AG08396 (cell line): ENCODE data around the gene SFSWAP.

Source experiments
- DNase-seq: peaks from one replicate; pipeline ENCODE4 v3.0.0; 2012; ENCODE audit warnings: low spot score, mixed read lengths

The SFSWAP gene

GRCh38 chr12:131836193-131836592 is 125.3 kb downstream of the SFSWAP start:
- no peak for DNase-seq

DNA sequence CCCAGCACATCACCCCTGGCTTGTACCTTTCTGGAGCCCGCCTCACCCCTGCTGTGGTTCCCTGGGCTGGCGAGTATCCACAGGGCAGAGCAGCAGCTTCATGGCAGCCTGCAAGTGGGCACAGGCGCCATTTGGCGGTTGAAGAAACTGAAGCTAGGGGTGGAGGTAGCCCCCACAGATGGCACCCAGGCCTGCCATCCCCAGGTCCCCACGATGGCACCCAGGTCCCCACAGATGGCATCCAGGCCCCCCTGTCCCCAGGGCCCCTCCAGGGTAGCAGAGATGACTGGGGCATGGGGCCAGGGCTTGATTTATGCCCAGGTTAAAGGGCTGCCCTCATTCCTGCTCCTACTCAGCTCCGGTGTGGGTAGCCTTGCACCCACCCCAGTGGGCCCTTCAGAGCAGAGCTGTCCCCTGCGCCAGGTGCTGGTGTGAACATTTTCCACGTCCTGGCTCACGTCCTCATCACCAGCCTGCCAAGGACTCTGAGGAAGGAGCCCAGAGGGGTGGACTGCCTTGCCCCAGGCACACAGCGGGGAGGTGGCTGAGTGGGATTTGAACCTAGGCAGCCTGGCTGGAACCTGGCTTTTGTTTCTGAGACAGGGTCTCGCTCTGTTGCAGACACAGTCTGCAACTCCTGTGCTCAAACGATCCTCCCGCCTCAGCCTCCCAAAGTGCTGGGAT is 126.0 kb downstream of the SFSWAP start:
- DNase-seq, result no peak

DNA sequence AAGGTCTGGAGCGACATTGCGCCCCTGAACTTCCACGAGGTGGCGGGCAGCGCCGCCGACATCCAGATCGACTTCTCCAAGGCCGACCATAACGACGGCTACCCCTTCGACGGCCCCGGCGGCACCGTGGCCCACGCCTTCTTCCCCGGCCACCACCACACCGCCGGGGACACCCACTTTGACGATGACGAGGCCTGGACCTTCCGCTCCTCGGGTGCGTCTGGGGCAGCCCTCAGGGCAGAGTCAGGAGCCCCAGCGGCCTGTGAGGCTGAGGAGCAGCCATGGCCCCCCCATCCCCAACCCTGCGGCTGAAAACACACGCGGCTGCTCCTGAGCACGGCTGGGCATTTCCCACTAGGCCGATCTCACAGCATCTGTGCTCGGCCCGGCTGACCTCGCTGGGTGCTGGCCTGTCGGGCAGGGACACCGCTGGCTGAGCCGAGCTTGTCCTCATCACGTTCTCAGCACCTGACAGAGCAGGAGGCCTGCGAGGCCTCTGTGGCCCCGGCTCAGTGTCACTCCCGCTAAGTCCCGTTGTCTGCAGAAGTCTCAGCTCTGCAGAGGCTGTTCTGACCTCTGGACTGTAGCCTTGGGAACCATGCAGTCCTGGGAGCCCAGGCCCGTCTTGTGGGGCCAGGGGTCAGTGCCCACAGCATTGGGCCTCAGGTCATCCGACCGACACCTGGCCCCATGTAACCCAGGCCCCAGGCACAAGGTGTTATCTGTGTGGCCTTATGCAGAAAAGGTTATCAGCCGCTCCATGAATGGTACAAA is 129.9 kb downstream of the SFSWAP start:
- DNase-seq, result no peak

- no peak for DNase-seq
Observed at GRCh38 chr12:131841547-131841946, 130.7 kb downstream of the SFSWAP start.

GRCh38 chr12:131842169-131842568 is 131.3 kb downstream of the SFSWAP start:
- no peak for DNase-seq

GRCh38 chr12:131843527-131843926 is 132.6 kb downstream of the SFSWAP start:
- DNase-seq, result no peak

GRCh38 chr12:131844140-131844539 is 133.2 kb downstream of the SFSWAP start:
- no peak for DNase-seq

- DNase-seq, result no peak
Observed at GRCh38 chr12:131844656-131845055, 133.8 kb downstream of the SFSWAP start.

DNA sequence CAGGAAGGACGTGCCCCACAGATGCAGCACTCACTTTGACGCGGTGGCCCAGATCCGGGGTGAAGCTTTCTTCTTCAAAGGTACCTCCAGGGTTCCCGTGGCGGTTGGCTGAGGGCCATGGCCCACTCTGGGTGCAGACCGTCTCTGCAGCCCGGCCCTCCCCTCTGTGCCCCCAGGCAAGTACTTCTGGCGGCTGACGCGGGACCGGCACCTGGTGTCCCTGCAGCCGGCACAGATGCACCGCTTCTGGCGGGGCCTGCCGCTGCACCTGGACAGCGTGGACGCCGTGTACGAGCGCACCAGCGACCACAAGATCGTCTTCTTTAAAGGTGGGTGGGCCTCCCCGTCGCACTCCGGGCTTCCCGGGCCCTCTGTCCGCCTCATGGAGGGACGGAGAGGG is 134.2 kb downstream of the SFSWAP start:
- DNase-seq, result no peak

DNA sequence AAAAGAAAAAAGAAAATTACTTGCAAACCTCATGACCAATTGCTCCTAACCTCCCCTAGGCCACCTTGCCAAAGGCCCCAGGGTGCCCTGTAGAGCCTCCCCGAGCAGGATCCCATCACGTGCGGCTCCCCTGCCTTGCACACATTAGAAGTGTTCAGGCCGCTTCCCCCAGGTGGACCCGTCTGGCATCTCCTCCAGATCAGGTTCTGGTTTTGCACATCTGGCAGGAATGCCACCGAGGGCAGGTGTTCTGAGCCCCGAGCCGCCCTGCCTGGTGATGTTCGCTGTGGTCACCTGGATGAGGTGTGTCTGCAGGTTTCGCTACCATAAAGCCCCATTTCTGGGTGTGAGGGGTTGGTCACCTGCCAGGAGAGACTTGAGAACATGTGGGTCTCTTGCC is 136.6 kb downstream of the SFSWAP start:
- DNase-seq, result no peak

DNA sequence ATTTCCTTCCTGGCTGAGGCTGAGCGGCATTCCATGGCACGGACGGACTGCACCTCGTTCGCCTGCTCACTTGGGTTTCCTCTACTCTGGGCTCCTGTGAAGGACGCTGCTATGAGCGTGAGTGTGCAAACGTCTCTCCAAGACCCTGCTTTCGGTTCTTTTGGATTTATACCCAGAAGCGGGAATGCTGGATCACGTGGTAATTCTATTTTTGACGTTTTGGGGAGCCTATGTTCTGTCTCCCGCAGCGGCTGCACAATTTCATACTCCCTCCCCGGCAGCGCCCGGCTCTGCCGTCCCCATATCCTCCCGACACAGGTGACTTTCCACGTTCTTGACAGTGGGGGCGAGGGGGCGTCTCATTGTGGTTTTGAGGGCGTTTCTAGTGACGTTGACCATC is 137.9 kb downstream of the SFSWAP start:
- DNase-seq, result no peak
